Peyer's patch (tissue), 4 donors: ENCODE measurements around the gene GREM1. TPM values are rescaled to one million over a fixed set of nuclear protein-coding genes. Genes with fewer than 3 reads are reported as not detected.

Source experiments
- DNase-seq, 3 donors: peaks; one replicate each; pipeline ENCODE4 v3.0.0-alpha.2; 2017 to 2019
- H3K27ac ChIP-seq, 4 donors: fragments of 200-600 bp; sonication (generic); one replicate each; pipeline ENCODE4 v1.5.1; 2016 to 2019
- H3K27me3 ChIP-seq, 2 donors: fragments of 200-600 bp; sonication (generic); one replicate each; pipeline ENCODE4 v1.5.1; 2019
- H3K36me3 ChIP-seq, 3 donors: fragments of 200-600 bp; sonication (generic); one replicate each; pipeline ENCODE4 v1.5.1; 2016 to 2019
- H3K4me1 ChIP-seq, 4 donors: fragments of 200-600 bp; sonication (generic); one replicate each; pipeline ENCODE4 v1.5.1; 2016 to 2019
- H3K4me3 ChIP-seq, 4 donors: fragments of 200-600 bp; sonication (generic); 1 replicate in 3 of 4; 2 replicates in 1 of 4; pipeline ENCODE4 v1.5.1; 2016 to 2019; ENCODE audit warnings: mild to moderate bottlenecking in 1 of 4
- H3K9me3 ChIP-seq, 4 donors: fragments of 200-600 bp; sonication (generic); one replicate each; pipeline ENCODE4 v1.5.1; 2016 to 2019; ENCODE audit warnings: mild to moderate bottlenecking in 1 of 4
- CTCF ChIP-seq, 6 experiments: fragments of 450-650 bp in 4 of 6; fragments of 200-600 bp in 2 of 6; sonication (generic) in 1 of 6; IDR thresholded peaks; one replicate each; pipeline ENCODE4 v1.5.1; 2017 to 2019; ENCODE audit warnings: antibody characterized with exemption in 6 of 6, mild to moderate bottlenecking in 3 of 6, moderate library complexity in 1 of 6
- POLR2A ChIP-seq, 2 donors: fragments of 450-650 bp; IDR thresholded peaks; one replicate each; pipeline ENCODE4 v1.5.1; 2017; ENCODE audit warnings: antibody characterized with exemption in 2 of 2, mild to moderate bottlenecking in 2 of 2, moderate library complexity in 2 of 2
- total RNA-seq, 4 donors: library from RNA; depleted of rRNA; stranded (reverse); fragments of >200 nt; gene quantifications; one replicate each; pipeline ENCODE4 v1.1.0, GENCODE V29; 2016

Gene GREM1
- total RNA-seq, 4 donors from 2014 or later: 3.0 to 13.3 (median 6.6) TPM

- Histone ChIP-seq H3K4me1 (no peaks in the 10 kb centered on the region), H3K27me3 (no peaks in the 10 kb centered on the region), H3K4me3 (no peak overlapping the region), H3K9me3 (no peaks in the 10 kb centered on the region), H3K27ac (no peak overlapping the region), H3K36me3 (no peaks in the 10 kb centered on the region)
- DNase-seq: no peak
- TF ChIP-seq POLR2A (IDR thresholded peaks at IDR 0.05): no peak
- TF ChIP-seq CTCF (IDR thresholded peaks at IDR 0.05): no peak
Measured at GRCh38 chr15:32736701-32737061, 18.9 kb downstream of the GREM1 start.

GRCh38 chr15:32737304-32737703, 19.5 kb downstream of the GREM1 start:
- H3K4me3 ChIP-seq: no peak overlapping the region
- no peak for TF ChIP-seq CTCF (IDR thresholded peaks at IDR 0.05)
- no peak for TF ChIP-seq POLR2A (IDR thresholded peaks at IDR 0.05)

GRCh38 chr15:32738666-32739065, 20.9 kb downstream of the GREM1 start:
- no peaks in the 10 kb centered on the region for H3K27me3 ChIP-seq
- TF ChIP-seq CTCF (IDR thresholded peaks at IDR 0.05) (no peak), POLR2A (IDR thresholded peaks at IDR 0.05) (no peak)
- no peak overlapping the region for H3K27ac ChIP-seq
- no peak for DNase-seq
- H3K4me1 ChIP-seq: no peaks in the 10 kb centered on the region
- no peaks in the 10 kb centered on the region for H3K36me3 ChIP-seq
- H3K9me3 ChIP-seq: no peaks in the 10 kb centered on the region
- no peak overlapping the region for H3K4me3 ChIP-seq

More at GRCh38 chr15:32737304-32737703, 19.5 kb downstream of the GREM1 start:
- H3K27me3 ChIP-seq: no peaks in the 10 kb centered on the region
- H3K9me3 ChIP-seq: no peaks in the 10 kb centered on the region
- H3K27ac ChIP-seq: no peak overlapping the region
- DNase-seq: no peak
- H3K4me1 ChIP-seq: no peaks in the 10 kb centered on the region
- no peaks in the 10 kb centered on the region for H3K36me3 ChIP-seq

GRCh38 chr15:32739522-32740063, 21.8 kb downstream of the GREM1 start:
- no peak for DNase-seq
- TF ChIP-seq CTCF (IDR thresholded peaks at IDR 0.05) (no peak), POLR2A (IDR thresholded peaks at IDR 0.05) (no peak)

DNA sequence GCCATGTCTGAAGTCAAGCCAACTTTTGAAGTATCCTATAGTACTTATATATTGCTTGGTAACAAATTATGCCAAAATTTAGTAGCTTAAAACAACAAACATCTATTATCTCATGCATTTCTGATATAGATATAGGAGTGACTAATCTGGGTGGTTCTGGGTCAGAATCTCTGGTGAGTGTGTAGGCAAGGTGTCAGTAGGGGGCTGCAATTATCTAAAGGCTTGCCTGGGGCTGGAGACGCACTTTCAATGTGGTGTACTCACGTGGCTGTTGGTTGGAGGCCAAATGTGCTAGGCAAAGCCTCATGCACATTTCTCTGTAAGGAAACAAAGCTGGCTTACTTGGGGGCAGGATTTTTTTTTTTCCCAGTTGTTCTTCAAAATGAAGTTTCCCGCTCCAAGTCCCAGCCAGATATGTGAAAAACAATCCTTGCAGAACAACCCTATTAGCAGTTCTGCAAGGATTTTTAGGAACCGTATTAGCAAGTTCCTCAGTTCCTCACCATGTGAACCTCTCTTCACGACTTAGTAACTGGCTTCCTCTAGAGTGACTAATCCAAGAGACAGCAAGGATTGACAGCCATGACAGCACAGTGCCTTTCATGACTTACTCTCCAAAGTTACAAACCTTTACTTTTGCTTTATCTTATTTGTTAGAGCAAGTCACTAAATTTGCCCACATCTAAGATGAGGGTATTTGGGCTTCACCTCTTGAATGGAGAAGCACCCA, 25.8 kb downstream of the GREM1 start:
- Histone ChIP-seq H3K36me3 (no peaks in the 10 kb centered on the region), H3K27me3 (no peaks in the 10 kb centered on the region), H3K9me3 (no peaks in the 10 kb centered on the region), H3K27ac (no peak overlapping the region), H3K4me1 (no peaks in the 10 kb centered on the region), H3K4me3 (no peak overlapping the region)
- DNase-seq: no peak
- TF ChIP-seq POLR2A (IDR thresholded peaks at IDR 0.05) (no peak), CTCF (IDR thresholded peaks at IDR 0.05) (no peak)

More at GRCh38 chr15:32739522-32740063, 21.8 kb downstream of the GREM1 start:
- Histone ChIP-seq H3K36me3 (no peaks in the 10 kb centered on the region), H3K4me3 (no peak overlapping the region), H3K27me3 (no peaks in the 10 kb centered on the region), H3K9me3 (no peaks in the 10 kb centered on the region), H3K27ac (no peak overlapping the region), H3K4me1 (no peaks in the 10 kb centered on the region)
